Measurements from ENCODE around the gene HABP4. TPM values are rescaled to one million over a fixed set of nuclear protein-coding genes. Genes with fewer than 3 reads are reported as not detected.

The HABP4 gene
- total and polyA plus RNA-seq, 10 of the 15 experiments (the other 5 are each of a cell fraction or from before 2014, with no cell fraction given): 1.6 to 15.4 (median 11.6) TPM

DNA sequence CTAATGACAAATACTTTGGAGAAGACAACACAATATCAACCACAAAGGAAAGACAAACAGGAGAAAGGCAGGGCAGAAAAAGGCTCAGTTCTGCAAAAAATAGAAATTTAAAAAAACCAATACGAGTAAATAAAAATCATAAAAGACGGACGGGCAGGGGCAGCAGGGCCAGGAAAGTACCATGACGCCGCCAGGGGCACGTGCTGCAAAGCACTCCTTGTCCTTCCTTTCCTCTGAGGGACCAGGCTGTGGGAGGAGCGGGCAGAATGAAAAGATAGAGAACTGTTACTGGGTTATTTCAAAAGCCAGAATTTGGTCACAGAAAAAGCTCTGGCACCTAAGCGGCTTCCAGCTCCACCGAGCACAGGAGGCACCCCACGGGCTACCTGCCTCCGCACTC, 53.9 kb downstream of the HABP4 start (continued):
- TF ChIP-seq HDGF (IDR thresholded peaks at IDR 0.05) (no peak), ZBTB11 (CRISPR knock-in tag; IDR thresholded peaks at IDR 0.05) (no peak)

DNA sequence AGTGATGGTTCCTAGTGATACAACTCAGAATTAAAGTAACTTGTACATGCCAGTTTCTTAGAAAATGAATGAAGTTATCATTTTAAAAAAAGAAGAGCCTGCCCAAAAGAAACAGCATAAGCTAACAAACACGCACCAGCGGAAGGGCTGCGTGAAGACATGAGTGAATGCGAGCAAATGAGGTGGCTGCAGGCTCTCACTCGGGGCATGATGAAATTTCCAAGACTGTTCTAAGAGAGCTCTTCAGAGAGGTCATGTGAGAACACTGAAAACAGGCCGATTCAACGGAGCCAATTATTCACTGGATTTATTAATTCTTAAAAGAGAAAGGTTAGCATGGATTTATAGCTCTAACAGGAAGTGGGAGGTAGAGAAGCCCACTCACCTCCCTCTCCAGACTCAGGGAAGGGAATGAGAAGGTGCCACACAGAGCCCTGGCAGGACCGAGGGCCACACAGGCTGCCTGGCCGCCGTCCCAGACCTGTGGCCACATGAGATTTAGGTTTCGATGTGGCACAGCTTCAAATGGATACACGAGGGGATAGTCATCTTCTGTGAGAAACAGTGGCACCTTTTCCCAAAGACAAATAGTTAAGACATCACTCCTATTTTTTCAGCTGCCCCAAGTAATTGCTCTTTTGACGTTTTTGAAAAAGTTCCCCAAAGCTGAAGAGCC, 55.5 kb downstream of the HABP4 start:
- Histone ChIP-seq H3K4me2 (ENCODE audit: control insufficient read depth, insufficient read depth) (no peak overlapping the region), H3K9me3 (replicated peaks; ENCODE audit: control insufficient read depth, insufficient read depth, low read length) (no peaks in the 10 kb centered on the region), H3K4me1 (ENCODE audit: control insufficient read depth, insufficient read depth, low read length) (no peaks in the 10 kb centered on the region), H3K27ac (ENCODE audit: control insufficient read depth, insufficient read depth) (no peak overlapping the region), H3K79me2 (ENCODE audit: control insufficient read depth, insufficient read depth, low read length) (no peaks in the 10 kb centered on the region), H3K36me3 (ENCODE audit: control insufficient read depth in 2 of 2, insufficient read depth in 2 of 2, low read length in 1 of 2) (no peaks in the 10 kb centered on the region), H3K27me3 (replicated peaks in 1 of 2; ENCODE audit: control insufficient read depth in 2 of 2, insufficient read depth in 2 of 2, low read length in 1 of 2) (no peaks in the 10 kb centered on the region), H3K4me3 (no peak overlapping the region), H2AFZ (ENCODE audit: control insufficient read depth, low read depth, low read length) (no peak overlapping the region), H4K20me1 (ENCODE audit: control insufficient read depth, insufficient read depth) (no peaks in the 10 kb centered on the region), H3K9ac (ENCODE audit: control insufficient read depth, insufficient read depth, low read length) (no peak overlapping the region)
- no TSS peak for BruUV-seq (replicated peaks)
- in situ Hi-C loops (cut with MboI) (no loop called here), intact Hi-C loops (cut with micrococcal nuclease; ENCODE audit: unreplicated experiment) (no loop called here)
- ChIA-PET RAD21 (ENCODE audit: unreplicated experiment) (interaction anchor here (0.7 to 0.8 kb wide), 2 partner anchors 62 to 89 kb away, joined by 3 read pairs; no protein-coding TSS in a partner anchor), SMC1A (ENCODE audit: uncharacterized antibody, unreplicated experiment) (no interaction called here), POLR2A (no interaction called here), CTCF (interaction anchor here (0.9 kb wide), 1 partner anchor 9 kb away, joined by 3 read pairs; no protein-coding TSS in a partner anchor)
- ATAC-seq (no peak), DNase-seq (ENCODE audit: low read depth, low spot score) (no peak), FAIRE-seq (no peak)
- 61% methylated on average over 13 of the region's 13 CpGs for WGBS (ENCODE audit: insufficient coverage, insufficient replicate concordance, low lambda C conversion rate, missing lambda C conversion rate)
- no peak for TF ChIP-seq NR2F1 (conservative IDR thresholded peaks at IDR 0.05)
- no peak for TF ChIP-seq PAX5 (IDR thresholded peaks at IDR 0.05; ENCODE audit: borderline replicate concordance, low read depth, low read length)
- no peak for TF ChIP-seq SMAD1 (IDR thresholded peaks at IDR 0.05; ENCODE audit: low read depth, partially characterized antibody)
- no peak for TF ChIP-seq ZNF622 (IDR thresholded peaks at IDR 0.05)
- TF ChIP-seq KLF5 (IDR thresholded peaks at IDR 0.05; ENCODE audit: partially characterized antibody): no peak
- no peak for TF ChIP-seq NFYA (IDR thresholded peaks at IDR 0.05; ENCODE audit: borderline replicate concordance, low read depth, low read length)
- no peak for TF ChIP-seq CUX1 (IDR thresholded peaks at IDR 0.05; ENCODE audit: insufficient replicate concordance, low read depth, low read length)
- no peak for TF ChIP-seq KAT2A (conservative IDR thresholded peaks at IDR 0.05; ENCODE audit: control insufficient read depth, low read depth, low read length)
- TF ChIP-seq, protein P1, sequence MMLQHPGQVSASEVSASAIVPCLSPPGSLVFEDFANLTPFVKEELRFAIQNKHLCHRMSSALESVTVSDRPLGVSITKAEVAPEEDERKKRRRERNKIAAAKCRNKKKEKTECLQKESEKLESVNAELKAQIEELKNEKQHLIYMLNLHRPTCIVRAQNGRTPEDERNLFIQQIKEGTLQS (IDR thresholded peaks at IDR 0.05; ENCODE audit: borderline replicate concordance, extremely low read depth, low read depth, low read length): no peak
- TF ChIP-seq NR2C1 (IDR thresholded peaks at IDR 0.05): no peak
- TF ChIP-seq HDAC2 (IDR thresholded peaks at IDR 0.05): no peak
- TF ChIP-seq RAD51 (IDR thresholded peaks at IDR 0.05): no peak
- no peak for TF ChIP-seq RUNX3 (IDR thresholded peaks at IDR 0.05; ENCODE audit: low read length)

All from GM12878 (cell line).